Measurements from ENCODE around the gene TGFBR2. TPM values are rescaled to one million over a fixed set of nuclear protein-coding genes. Genes with fewer than 3 reads are reported as not detected.
A peak's percentile ranks its signal among the peaks of the same experiment; 100 is the strongest.
"Not testable (repeated sequence)": the region's sequence is repeated elsewhere in the genome, so short reads cannot be mapped to it uniquely, and the experiment has no call there.

TGFBR2 gene
- polyA plus RNA-seq, 4 donors = 6.0 to 77.5 (median 31.9) TPM

- Histone ChIP-seq H3K27me3 (ENCODE audit: control insufficient read depth in 3 of 3, insufficient read depth in 3 of 3, low read length in 3 of 3) (no peaks in the 10 kb centered on the region), H3K27ac (ENCODE audit: low read depth in 1 of 3, low read length in 2 of 3) (no peak overlapping the region), H3K4me3 (ENCODE audit: low read depth in 1 of 3, low read length in 3 of 3) (no peak overlapping the region), H3K4me1 (ENCODE audit: control insufficient read depth in 3 of 3, insufficient read depth in 2 of 3, low read depth in 1 of 3, low read length in 2 of 3) (peaks cover 0 to 26% (median 8%) of the 10 kb centered on the region in 3 donors), H3K36me3 (ENCODE audit: control insufficient read depth in 3 of 3, insufficient read depth in 2 of 3, low read depth in 1 of 3, low read length in 3 of 3) (peaks cover 0 to 10% (median 3%) of the 10 kb centered on the region in 3 donors), H3K9me3 (ENCODE audit: control insufficient read depth in 2 of 2, insufficient read depth in 1 of 2, low read depth in 1 of 2, low read length in 1 of 2) (no peaks in the 10 kb centered on the region)
- 77 to 96% (median 96%) methylated on average over 4 of the region's 4 CpGs for WGBS, 3 donors
- DNase-seq (no peak), FAIRE-seq (no peak)
Measured at GRCh38 chr3:30663533-30664241, 57.3 kb downstream of the TGFBR2 start.

- peaks cover 0 to 18% (median 4%) of the 10 kb centered on the region in 3 donors for H3K4me1 ChIP-seq (ENCODE audit: control insufficient read depth in 3 of 3, insufficient read depth in 2 of 3, low read depth in 1 of 3, low read length in 2 of 3)
- no peaks in the 10 kb centered on the region for H3K9me3 ChIP-seq (ENCODE audit: control insufficient read depth in 2 of 2, insufficient read depth in 1 of 2, low read depth in 1 of 2, low read length in 1 of 2)
- peaks cover 0 to 15% (median 3%) of the 10 kb centered on the region in 3 donors for H3K36me3 ChIP-seq (ENCODE audit: control insufficient read depth in 3 of 3, insufficient read depth in 2 of 3, low read depth in 1 of 3, low read length in 3 of 3)
- no peaks in the 10 kb centered on the region for H3K27me3 ChIP-seq (ENCODE audit: control insufficient read depth in 3 of 3, insufficient read depth in 3 of 3, low read length in 3 of 3)
- WGBS, 3 donors = 70 to 94% (median 84%) methylated on average over 8 of the region's 8 CpGs
- no peak overlapping the region for H3K4me3 ChIP-seq (ENCODE audit: low read depth in 1 of 3, low read length in 3 of 3)
- no peak for FAIRE-seq
- no peak for DNase-seq
- no peak overlapping the region for H3K27ac ChIP-seq (ENCODE audit: low read depth in 1 of 3, low read length in 2 of 3)
Measured at GRCh38 chr3:30664459-30664858, 58.1 kb downstream of the TGFBR2 start.

DNA sequence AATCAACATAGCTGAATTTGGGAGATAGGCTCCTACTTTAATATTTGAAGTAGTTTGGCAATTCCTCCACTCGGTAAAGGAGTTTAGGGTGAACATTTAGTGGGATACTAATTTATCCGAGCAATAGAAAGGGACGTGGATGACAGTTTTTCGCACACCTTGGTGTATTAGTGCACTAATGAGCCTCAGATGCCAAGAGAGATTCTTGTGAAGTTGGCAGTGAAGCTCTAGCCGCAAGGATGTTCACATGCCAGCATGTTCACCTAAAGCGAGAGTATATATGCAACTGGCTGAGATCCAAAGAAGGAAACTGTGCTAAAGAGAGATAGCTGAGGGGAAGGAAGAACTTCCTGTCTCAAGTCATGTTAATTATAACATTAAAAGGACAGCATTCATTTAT, 58.5 kb downstream of the TGFBR2 start:
- peak in 1 of 2 donors; percentile 29 for DNase-seq
- H3K4me1 ChIP-seq (ENCODE audit: control insufficient read depth in 3 of 3, insufficient read depth in 2 of 3, low read depth in 1 of 3, low read length in 2 of 3) = peaks cover 0 to 14% (median 2%) of the 10 kb centered on the region in 3 donors
- H3K9me3 ChIP-seq (ENCODE audit: control insufficient read depth in 2 of 2, insufficient read depth in 1 of 2, low read depth in 1 of 2, low read length in 1 of 2) = no peaks in the 10 kb centered on the region
- no peaks in the 10 kb centered on the region for H3K27me3 ChIP-seq (ENCODE audit: control insufficient read depth in 3 of 3, insufficient read depth in 3 of 3, low read length in 3 of 3)
- peaks cover 0 to 12% (median 3%) of the 10 kb centered on the region in 3 donors for H3K36me3 ChIP-seq (ENCODE audit: control insufficient read depth in 3 of 3, insufficient read depth in 2 of 3, low read depth in 1 of 3, low read length in 3 of 3)
- peak overlapping the region in 1 of 3 donors; percentile 82 for H3K27ac ChIP-seq (ENCODE audit: low read depth in 1 of 3, low read length in 2 of 3)
- no peak for FAIRE-seq
- H3K4me3 ChIP-seq (ENCODE audit: low read depth in 1 of 3, low read length in 3 of 3) = no peak overlapping the region
- 60 to 81% (median 70%) methylated on average over 6 of the region's 6 CpGs for WGBS, 3 donors

DNA sequence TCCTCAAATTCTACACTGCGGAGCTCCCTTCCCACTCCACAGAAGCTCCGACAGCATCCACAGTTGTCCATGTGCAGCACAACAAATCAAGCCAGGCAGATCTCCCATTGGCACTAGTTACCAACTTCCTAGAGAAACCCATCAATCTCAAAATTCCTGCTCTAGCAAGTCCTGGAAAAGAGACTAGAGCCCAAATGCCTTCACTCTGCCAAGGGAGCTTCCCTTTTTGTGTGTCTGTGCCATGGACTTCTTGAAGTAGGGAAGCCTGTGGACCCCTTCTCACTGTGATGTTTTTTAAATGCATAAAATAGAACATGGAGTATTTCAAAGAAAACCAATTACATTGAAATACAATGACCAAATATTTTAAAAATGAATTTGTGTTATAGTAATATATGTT, 59.1 kb downstream of the TGFBR2 start:
- no peak for DNase-seq
- Histone ChIP-seq H3K27ac (ENCODE audit: low read depth in 1 of 3, low read length in 2 of 3) (peak overlapping the region in 1 of 3 donors; percentile 54), H3K36me3 (ENCODE audit: control insufficient read depth in 3 of 3, insufficient read depth in 2 of 3, low read depth in 1 of 3, low read length in 3 of 3) (peaks cover 0 to 12% (median 3%) of the 10 kb centered on the region in 3 donors), H3K9me3 (ENCODE audit: control insufficient read depth in 2 of 2, insufficient read depth in 1 of 2, low read depth in 1 of 2, low read length in 1 of 2) (no peaks in the 10 kb centered on the region), H3K4me3 (ENCODE audit: low read depth in 1 of 3, low read length in 3 of 3) (no peak overlapping the region), H3K4me1 (ENCODE audit: control insufficient read depth in 3 of 3, insufficient read depth in 2 of 3, low read depth in 1 of 3, low read length in 2 of 3) (peaks cover 0 to 14% (median 2%) of the 10 kb centered on the region in 3 donors), H3K27me3 (ENCODE audit: control insufficient read depth in 3 of 3, insufficient read depth in 3 of 3, low read length in 3 of 3) (no peaks in the 10 kb centered on the region)
- 89 to 98% (median 98%) methylated on average over 2 of the region's 2 CpGs for WGBS, 3 donors
- no peak for FAIRE-seq

DNA sequence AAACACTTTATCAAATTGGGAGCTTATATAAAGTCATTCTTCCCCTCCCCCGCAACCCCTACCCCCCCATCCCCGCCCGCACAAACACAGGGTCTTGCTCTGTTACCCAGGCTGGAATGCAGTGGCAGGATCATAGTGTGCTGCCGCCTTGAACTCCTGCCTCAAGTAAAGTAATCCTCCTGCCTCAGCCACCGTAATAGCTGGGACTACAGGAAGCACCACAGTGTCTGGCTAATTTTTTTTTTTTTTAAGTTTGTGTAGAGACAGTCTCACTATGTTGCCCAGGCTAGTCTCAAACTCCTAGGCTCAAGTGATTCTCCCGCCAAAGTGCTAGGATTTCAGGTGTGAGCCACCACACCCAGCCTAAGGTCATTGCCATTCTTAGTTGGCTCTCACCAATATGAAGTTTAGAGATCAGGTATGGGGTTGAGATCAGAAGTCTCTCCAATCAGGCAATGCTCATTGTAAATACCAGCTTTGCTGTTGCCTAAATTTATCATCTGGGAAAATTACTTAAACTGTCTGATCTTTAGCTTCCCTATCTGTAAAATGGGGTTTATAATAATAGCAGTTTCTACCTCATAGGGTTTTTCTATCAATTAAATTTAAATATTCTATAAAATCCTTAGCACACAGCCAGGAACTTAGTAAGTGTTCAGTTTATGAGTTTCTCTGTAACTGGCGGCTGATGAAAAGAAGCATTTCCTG, 60.3 kb downstream of the TGFBR2 start:
- no peaks in the 10 kb centered on the region for H3K9me3 ChIP-seq (ENCODE audit: control insufficient read depth in 2 of 2, insufficient read depth in 1 of 2, low read depth in 1 of 2, low read length in 1 of 2)
- no peaks in the 10 kb centered on the region for H3K27me3 ChIP-seq (ENCODE audit: control insufficient read depth in 3 of 3, insufficient read depth in 3 of 3, low read length in 3 of 3)
- peak overlapping the region in 1 of 3 donors; percentile 26 for H3K27ac ChIP-seq (ENCODE audit: low read depth in 1 of 3, low read length in 2 of 3)
- peaks cover 2 to 15% (median 7%) of the 10 kb centered on the region in 3 donors for H3K36me3 ChIP-seq (ENCODE audit: control insufficient read depth in 3 of 3, insufficient read depth in 2 of 3, low read depth in 1 of 3, low read length in 3 of 3)
- WGBS, 3 donors = 70 to 83% (median 74%) methylated on average over 7 of the region's 7 CpGs
- H3K4me3 ChIP-seq (ENCODE audit: low read depth in 1 of 3, low read length in 3 of 3) = no peak overlapping the region
- H3K4me1 ChIP-seq (ENCODE audit: control insufficient read depth in 3 of 3, insufficient read depth in 2 of 3, low read depth in 1 of 3, low read length in 2 of 3) = peaks cover 0 to 11% (median 2%) of the 10 kb centered on the region in 3 donors
- FAIRE-seq (no peak), DNase-seq (no peak)

- Histone ChIP-seq H3K4me1 (ENCODE audit: control insufficient read depth in 3 of 3, insufficient read depth in 2 of 3, low read depth in 1 of 3, low read length in 2 of 3) (peaks cover 0 to 11% (median 2%) of the 10 kb centered on the region in 3 donors), H3K27ac (ENCODE audit: low read depth in 1 of 3, low read length in 2 of 3) (no peak overlapping the region), H3K36me3 (ENCODE audit: control insufficient read depth in 3 of 3, insufficient read depth in 2 of 3, low read depth in 1 of 3, low read length in 3 of 3) (peaks cover 2 to 21% (median 10%) of the 10 kb centered on the region in 3 donors), H3K27me3 (ENCODE audit: control insufficient read depth in 3 of 3, insufficient read depth in 3 of 3, low read length in 3 of 3) (no peaks in the 10 kb centered on the region), H3K4me3 (ENCODE audit: low read depth in 1 of 3, low read length in 3 of 3) (no peak overlapping the region), H3K9me3 (ENCODE audit: control insufficient read depth in 2 of 2, insufficient read depth in 1 of 2, low read depth in 1 of 2, low read length in 1 of 2) (no peaks in the 10 kb centered on the region)
- no peak for DNase-seq
- 41 to 84% (median 65%) methylated on average over 1 of the region's 1 CpG for WGBS, 3 donors
- no peak for FAIRE-seq
Measured at GRCh38 chr3:30667280-30667651, 60.9 kb downstream of the TGFBR2 start.

DNA sequence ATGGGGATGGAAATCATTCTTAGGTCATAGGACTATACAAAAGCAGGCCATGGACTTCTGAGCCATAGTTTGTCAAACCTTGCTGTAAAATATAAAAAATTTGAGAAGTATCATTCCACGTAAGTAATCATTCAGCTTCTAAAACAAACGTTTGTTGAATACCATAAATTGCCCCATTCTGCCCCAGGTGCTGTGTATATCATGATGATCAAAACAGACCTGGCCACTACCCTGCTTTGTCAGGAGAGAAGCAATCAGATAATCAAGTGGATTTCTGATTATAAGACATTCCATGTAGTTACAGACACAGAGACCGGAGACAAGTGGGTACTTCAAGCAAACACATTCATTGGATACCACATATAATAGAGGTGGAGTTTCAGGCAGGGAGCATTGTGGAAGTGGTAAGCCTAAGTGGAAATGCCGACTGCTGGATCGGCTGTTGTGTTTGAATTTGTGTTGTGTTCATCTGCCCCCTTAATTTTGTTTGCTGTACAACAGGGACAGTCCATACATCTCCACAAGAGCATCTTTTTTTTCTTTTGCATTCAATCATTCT, 61.7 kb downstream of the TGFBR2 start:
- no peaks in the 10 kb centered on the region for H3K9me3 ChIP-seq (ENCODE audit: control insufficient read depth in 2 of 2, insufficient read depth in 1 of 2, low read depth in 1 of 2, low read length in 1 of 2)
- peaks cover 0 to 13% (median 2%) of the 10 kb centered on the region in 3 donors for H3K4me1 ChIP-seq (ENCODE audit: control insufficient read depth in 3 of 3, insufficient read depth in 2 of 3, low read depth in 1 of 3, low read length in 2 of 3)
- peaks cover 4 to 25% (median 14%) of the 10 kb centered on the region in 3 donors for H3K36me3 ChIP-seq (ENCODE audit: control insufficient read depth in 3 of 3, insufficient read depth in 2 of 3, low read depth in 1 of 3, low read length in 3 of 3)
- 74 to 82% (median 78%) methylated on average over 5 of the region's 5 CpGs for WGBS, 3 donors
- FAIRE-seq = no peak
- no peak for DNase-seq
- H3K27ac ChIP-seq (ENCODE audit: low read depth in 1 of 3, low read length in 2 of 3) = no peak overlapping the region
- no peaks in the 10 kb centered on the region for H3K27me3 ChIP-seq (ENCODE audit: control insufficient read depth in 3 of 3, insufficient read depth in 3 of 3, low read length in 3 of 3)
- H3K4me3 ChIP-seq (ENCODE audit: low read depth in 1 of 3, low read length in 3 of 3) = no peak overlapping the region

- not testable (repeated sequence) for H3K27ac ChIP-seq (ENCODE audit: low read depth in 1 of 3, low read length in 2 of 3); H3K4me1 ChIP-seq (ENCODE audit: control insufficient read depth in 3 of 3, insufficient read depth in 2 of 3, low read depth in 1 of 3, low read length in 2 of 3); H3K9me3 ChIP-seq (ENCODE audit: control insufficient read depth in 2 of 2, insufficient read depth in 1 of 2, low read depth in 1 of 2, low read length in 1 of 2); H3K4me3 ChIP-seq (ENCODE audit: low read depth in 1 of 3, low read length in 3 of 3); H3K27me3 ChIP-seq (ENCODE audit: control insufficient read depth in 3 of 3, insufficient read depth in 3 of 3, low read length in 3 of 3); DNase-seq; FAIRE-seq
- H3K36me3 ChIP-seq (ENCODE audit: control insufficient read depth in 3 of 3, insufficient read depth in 2 of 3, low read depth in 1 of 3, low read length in 3 of 3) = peaks cover 7 to 25% (median 14%) of the 10 kb centered on the region in 3 donors
- WGBS, 3 donors = 92 to 98% (median 96%) methylated on average over 7 of the region's 7 CpGs
Measured at GRCh38 chr3:30669360-30669934, 63.0 kb downstream of the TGFBR2 start.

All from small intestine (tissue), 7 donors.